A172 (cell line): ENCODE measurements around the gene INVS. TPM values are rescaled to one million over a fixed set of nuclear protein-coding genes. Genes with fewer than 3 reads are reported as not detected.
"Not testable (repeated sequence)": the region's sequence is repeated elsewhere in the genome, so short reads cannot be mapped to it uniquely, and the experiment has no call there.

ENCODE experiments used
- DNase-seq: peaks from one replicate; pipeline ENCODE4 v3.0.0-alpha.2; 2015; ENCODE audit warnings: low spot score
- total RNA-seq: library from RNA; depleted of rRNA; stranded (reverse); fragments of >200 nt; shearing (Covaris generic); gene quantifications from 2 replicates; pipeline ENCODE4 v1.2.3, GENCODE V29; 2014

INVS gene
- total RNA-seq, 1 experiment from 2014 or later: 46.2 TPM

GRCh38 chr9:100084128-100084453 lies 15.0 kb upstream of the INVS start:
- DNase-seq: no peak

DNA sequence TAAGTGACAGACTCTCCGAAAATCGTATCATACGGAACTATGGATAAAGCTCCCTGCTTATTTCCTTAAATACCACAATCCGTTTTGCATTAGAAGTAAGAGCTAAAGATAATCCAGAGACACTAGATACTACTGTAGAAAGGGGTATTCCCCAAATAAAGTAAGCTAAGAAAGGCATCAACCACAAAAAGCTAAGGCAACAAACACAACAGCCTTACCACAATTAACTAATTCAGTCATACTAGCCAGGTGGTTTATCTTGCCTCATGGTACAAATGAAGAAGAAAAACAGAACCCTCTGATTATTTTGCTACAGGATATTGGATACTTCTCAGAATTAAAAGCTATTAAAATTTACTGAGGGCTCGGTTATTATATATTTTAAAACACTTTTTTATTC lies 14.3 kb upstream of the INVS start:
- no peak for DNase-seq

DNA sequence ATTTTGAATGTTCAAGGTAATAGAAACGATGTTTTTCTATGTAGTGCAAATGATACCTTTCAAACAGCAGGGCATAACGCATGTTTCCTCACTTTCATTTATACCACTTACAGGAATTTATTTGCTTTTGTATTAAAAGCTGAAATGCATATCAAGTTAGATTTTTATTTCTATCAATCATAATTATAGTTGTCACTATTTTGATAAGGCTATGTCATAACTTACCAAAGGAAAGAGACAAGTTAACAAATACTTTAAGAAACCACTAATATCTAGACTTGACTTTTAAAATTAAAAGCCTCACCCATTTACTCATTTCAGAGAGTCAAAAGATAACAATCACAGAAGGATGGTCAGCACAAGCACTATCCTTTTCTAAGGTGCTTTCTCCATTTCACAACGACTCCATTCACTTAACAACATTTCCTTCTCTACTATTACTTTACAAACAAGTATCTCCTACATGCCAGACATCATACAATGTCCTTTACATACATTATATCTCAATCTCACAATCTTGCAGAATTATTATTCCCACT lies 12.9 kb upstream of the INVS start:
- no peak for DNase-seq

DNA sequence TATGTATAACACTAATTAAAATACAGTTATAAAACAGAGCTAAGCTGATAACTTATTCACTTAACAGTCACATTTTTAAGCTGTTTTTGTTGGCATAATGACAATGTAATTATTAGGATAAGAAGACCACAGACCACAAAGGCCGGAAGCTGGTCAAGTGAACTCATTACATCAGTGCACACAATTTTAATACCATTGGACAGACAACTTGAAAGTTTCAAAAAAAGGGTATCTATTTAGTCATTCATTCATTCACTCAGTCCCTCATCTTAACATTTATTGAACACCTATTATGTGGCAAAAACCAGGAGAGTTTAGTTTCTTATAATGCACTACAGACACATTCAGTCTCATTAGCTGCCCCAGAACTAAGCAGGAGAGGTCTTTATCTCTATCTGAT lies 11.8 kb upstream of the INVS start:
- DNase-seq: peak; percentile 65

DNA sequence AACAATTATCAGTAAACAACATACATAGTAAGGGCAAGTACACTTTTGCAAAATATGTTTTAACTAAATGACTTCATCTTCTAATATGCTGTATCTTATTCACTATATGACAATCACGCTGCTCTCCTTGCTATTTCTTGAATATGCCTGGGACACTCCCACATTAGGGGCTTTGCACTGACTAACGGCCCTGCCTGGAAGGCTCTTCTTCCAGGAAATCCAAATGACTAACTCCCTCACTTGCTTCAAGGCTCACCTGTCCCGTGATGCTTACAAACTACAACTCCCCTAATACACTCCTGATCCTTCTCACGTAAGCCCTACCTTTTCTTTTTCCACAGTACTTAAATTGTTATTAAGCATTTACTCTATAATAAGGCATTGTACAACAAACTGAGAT lies 10.8 kb upstream of the INVS start:
- DNase-seq: no peak

DNA sequence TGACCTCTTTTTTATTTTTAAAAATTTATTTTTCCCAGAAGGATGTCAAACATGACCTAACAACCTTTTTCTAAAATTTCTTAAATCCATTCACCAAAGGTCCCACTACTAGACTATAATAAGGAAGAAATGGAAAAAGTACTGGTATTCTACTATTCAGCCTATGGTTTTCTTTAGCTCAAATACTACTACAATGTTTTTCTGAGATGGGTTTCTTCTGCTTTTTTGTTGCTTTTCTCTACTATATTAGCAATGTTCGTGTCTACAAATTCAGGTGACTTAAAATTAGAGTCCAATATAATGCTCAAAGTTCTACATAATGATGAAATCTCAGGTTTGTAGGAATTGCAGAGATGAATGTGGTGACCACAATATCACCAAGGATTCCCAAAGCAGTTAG lies 8.2 kb upstream of the INVS start:
- no peak for DNase-seq

DNA sequence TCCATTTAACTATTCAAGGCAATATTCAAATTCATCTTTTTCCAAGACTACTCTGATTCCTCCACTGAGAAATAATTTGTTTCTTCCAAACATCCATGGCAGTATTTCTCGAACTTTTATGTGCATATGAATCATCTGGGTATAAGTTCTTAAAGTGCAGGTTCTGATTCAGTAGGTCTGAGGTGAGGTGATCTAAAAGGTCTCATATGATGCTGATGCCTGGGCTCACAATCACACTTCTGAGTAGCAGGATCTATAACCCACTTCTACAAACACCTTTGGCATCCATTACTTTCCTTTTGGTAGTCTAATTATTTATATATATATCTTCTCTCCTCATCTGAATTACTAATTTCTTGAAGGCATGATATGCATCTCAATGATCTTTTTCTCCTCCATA lies 7.4 kb upstream of the INVS start:
- DNase-seq: no peak

GRCh38 chr9:100092066-100092465 lies 7.0 kb upstream of the INVS start:
- DNase-seq: no peak

DNA sequence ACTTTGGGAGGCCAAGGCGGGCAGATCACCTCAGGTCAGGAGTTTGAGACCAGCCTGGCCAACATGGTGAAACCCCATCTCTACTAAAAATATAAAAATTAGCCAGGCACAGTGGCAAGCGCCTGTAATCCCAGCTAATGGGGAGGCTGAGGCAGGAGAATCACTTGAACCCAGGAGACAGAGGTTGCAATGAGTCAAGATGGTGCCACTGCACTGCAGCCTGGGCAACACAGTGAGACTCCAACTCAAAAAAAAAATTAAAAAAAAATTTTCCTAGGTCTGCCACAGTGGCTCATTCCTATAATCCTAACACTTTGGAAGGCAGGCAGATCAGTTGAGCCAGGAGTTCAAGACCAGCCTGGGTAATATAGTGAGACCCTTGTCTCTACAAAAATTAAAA lies 4.6 kb upstream of the INVS start:
- not testable (repeated sequence) for DNase-seq

- DNase-seq: no peak
Observed at GRCh38 chr9:100096378-100096916, 2.6 kb upstream of the INVS start.

GRCh38 chr9:100098046-100098886 lies 777 bp upstream of the INVS start:
- peak; percentile 69 for DNase-seq

GRCh38 chr9:100099722-100100042 lies 639 bp downstream of the INVS start:
- no peak for DNase-seq

DNA sequence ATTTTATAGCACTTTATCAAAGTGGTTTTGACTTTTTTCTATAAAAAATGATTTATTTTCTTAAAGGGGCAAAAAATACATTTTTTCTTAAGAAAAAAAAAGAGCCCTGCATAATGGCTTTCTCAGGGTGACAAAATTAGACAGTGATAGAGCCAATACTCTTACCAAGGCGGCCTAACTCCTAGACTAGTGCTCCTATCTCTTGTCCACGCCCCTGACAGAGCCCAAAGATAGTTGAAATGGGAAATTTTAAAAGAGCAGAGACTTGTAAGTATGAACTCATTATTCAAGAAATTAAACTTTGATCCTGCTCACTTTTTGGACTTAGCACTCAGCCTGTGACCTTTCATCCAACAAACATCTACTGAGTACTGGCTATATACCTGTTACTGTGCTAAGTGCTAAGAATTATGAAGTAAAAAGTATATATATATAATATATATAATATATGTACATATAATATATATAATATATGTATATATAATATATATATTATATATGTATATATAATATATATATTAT lies 1.2 kb downstream of the INVS start:
- no peak for DNase-seq

DNA sequence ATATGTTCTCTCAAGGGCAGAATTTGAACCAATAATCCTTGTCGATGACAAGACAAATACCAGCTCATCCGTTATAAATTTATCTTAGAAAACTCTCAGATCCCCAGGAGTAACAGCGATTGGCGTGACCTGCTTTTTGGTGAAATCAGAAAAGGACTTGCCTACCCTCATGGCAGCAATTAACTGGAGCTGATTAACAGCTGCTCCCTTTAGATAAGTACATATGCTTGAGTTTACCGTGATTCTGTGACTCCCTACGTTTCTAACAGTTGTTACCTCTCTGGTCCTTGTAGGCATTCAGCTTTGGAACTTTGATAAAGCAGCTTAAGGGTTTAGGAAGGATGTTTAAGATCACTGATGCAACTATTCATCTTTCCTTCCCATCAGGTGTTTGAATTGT lies 2.6 kb downstream of the INVS start:
- DNase-seq: no peak

GRCh38 chr9:100104314-100104713 lies 5.3 kb downstream of the INVS start:
- no peak for DNase-seq

GRCh38 chr9:100105861-100106260 lies 6.8 kb downstream of the INVS start:
- no peak for DNase-seq

- DNase-seq: no peak
Observed at GRCh38 chr9:100106616-100107015, 7.6 kb downstream of the INVS start.

- no peak for DNase-seq
Observed at GRCh38 chr9:100108559-100108958, 9.5 kb downstream of the INVS start.

DNA sequence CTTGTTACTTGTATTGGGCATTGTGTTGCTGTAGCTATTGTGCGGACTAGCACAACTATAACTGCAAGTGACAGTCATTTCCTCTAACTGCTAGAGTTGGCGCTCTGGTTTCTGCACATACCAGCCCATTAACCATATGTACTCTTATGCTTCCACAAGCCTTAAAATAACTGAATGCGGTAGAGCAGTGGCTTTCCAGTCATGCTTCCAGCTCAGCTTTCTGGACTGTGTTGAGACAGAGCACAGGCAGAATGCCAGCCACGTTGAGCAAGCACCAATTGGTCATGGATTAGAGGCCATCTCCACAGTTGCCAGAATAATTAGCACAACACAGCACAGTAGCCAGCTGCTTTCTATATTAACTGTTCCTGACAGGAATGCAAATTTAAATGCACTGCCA lies 12.2 kb downstream of the INVS start:
- peak; percentile 49 for DNase-seq

- no peak for DNase-seq
Observed at GRCh38 chr9:100112677-100113336, 13.8 kb downstream of the INVS start.

DNA sequence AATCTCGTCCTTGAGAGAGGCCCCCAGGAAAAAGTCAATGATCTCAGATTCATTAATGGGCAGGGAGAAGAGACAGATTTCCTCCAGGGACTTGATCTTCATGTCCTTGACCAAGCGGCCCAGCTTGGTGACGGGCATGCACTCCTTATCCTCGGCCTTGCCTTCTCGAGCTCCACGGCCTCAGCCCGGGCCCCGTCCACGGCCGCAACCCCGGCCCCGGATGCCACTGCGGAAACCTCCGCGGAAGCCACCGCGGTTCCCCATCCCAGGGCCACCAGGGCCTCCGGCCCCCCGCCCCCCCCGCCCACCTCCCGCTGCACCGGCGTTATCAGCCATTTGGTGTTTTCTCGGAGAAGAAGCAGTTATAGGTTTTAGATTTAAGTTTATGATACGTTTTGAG lies 18.3 kb downstream of the INVS start:
- no peak for DNase-seq

GRCh38 chr9:100120286-100120685 lies 21.2 kb downstream of the INVS start:
- no peak for DNase-seq

DNA sequence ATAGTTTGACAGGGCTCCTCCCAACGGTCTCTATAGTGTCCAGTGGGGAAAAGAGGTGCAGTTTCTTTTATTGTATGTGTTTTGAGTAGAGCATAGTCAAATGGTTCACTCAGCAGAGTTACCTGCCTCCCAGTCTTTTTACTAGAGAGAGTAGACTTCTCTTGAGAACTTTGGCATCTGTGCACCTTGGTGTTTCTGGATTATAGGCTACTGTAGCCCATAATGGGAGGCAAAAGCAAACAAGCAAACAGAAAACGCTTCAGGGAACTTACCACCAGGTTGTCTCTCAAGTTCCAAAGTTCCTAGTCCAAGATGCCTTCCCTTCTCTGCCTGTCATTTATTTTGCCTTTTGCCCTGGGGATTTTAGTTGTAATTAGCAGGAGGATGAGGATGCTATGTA lies 26.2 kb downstream of the INVS start:
- no peak for DNase-seq
